HG02885 (cell line): Measurements from ENCODE around the gene PCDHGA10.
"Not testable (repeated sequence)": the region's sequence is repeated elsewhere in the genome, so short reads cannot be mapped to it uniquely, and the experiment has no call there.

Experiments used
- ATAC-seq: cut with Tn5 transposase; IDR thresholded peaks from one replicate; pipeline ENCODE4 v1.9.1; 2021; ENCODE audit warnings: mild to moderate bottlenecking; ENCODE audit not compliant: unreplicated experiment, poor library complexity

The PCDHGA10 gene

GRCh38 chr5:141412854-141413539, at the start of gene PCDHGA10:
PCDHGA10 (plus strand) TSS chr5:141412987; CDS start chr5:141413176, 189 bp downstream.
- ATAC-seq = peak; percentile 65

GRCh38 chr5:141363952-141364660, 48.7 kb upstream of the PCDHGA10 start, which contains the start of gene PCDHGA5:
PCDHGA5 (plus strand) TSS chr5:141364162; CDS start chr5:141364331, 169 bp downstream.
- ATAC-seq = no peak

- ATAC-seq = no peak
Observed at GRCh38 chr5:141366016-141366896, 46.5 kb upstream of the PCDHGA10 start.

- ATAC-seq = peak; percentile 97
Observed at GRCh38 chr5:141369994-141370848, 42.6 kb upstream of the PCDHGA10 start, which contains the start of gene PCDHGB3. PCDHGB3 (plus strand) TSS chr5:141370242; CDS start chr5:141370395, 153 bp downstream.

GRCh38 chr5:141371572-141372475, 41.0 kb upstream of the PCDHGA10 start:
- no peak for ATAC-seq

GRCh38 chr5:141373673-141374317, 39.0 kb upstream of the PCDHGA10 start, which contains the start of gene PCDHGA6:
PCDHGA6 (plus strand) TSS chr5:141373891; CDS start chr5:141374084, 193 bp downstream.
- no peak for ATAC-seq

- ATAC-seq = no peak
Observed at GRCh38 chr5:141374627-141375026, 38.2 kb upstream of the PCDHGA10 start.

- not testable (repeated sequence) for ATAC-seq
Observed at GRCh38 chr5:141375444-141376155, 37.2 kb upstream of the PCDHGA10 start.

GRCh38 chr5:141382469-141383294, 30.1 kb upstream of the PCDHGA10 start, which contains the start of gene PCDHGA7:
PCDHGA7 (plus strand) TSS chr5:141382742; CDS start chr5:141382900, 158 bp downstream.
- peak; percentile 85 for ATAC-seq

GRCh38 chr5:141383345-141383744, 29.4 kb upstream of the PCDHGA10 start:
- no peak for ATAC-seq

GRCh38 chr5:141384471-141385267, 28.1 kb upstream of the PCDHGA10 start:
- ATAC-seq = no peak

GRCh38 chr5:141387557-141388311, 25.1 kb upstream of the PCDHGA10 start, which contains the start of gene PCDHGB4:
PCDHGB4 (plus strand) TSS chr5:141387698; CDS start chr5:141387885, 187 bp downstream.
- ATAC-seq = peak; percentile 79

GRCh38 chr5:141388661-141389060, 24.1 kb upstream of the PCDHGA10 start:
- ATAC-seq = no peak

GRCh38 chr5:141389153-141390042, 23.4 kb upstream of the PCDHGA10 start:
- no peak for ATAC-seq
